GM12878 (cell line): ENCODE data around the gene APOBEC3H. TPM values are rescaled to one million over a fixed set of nuclear protein-coding genes. Genes with fewer than 3 reads are reported as not detected.

Source experiments
- ATAC-seq: fragments of 200-7000 bp; cut with Tn5 transposase; 3 replicates; pipeline ENCODE4 v1.9.1; 2020; ENCODE audit warnings: mild to moderate bottlenecking, moderate library complexity
- BruUV-seq: library from RNA; stranded (reverse); fragments of 400-500 nt; replicated peaks from 2 replicates; lab custom pipeline; 2021; lab: Mats Ljungman, UMichigan
- CTCF ChIA-PET: fragments of 300-600 bp; sonication (Branson Sonifier 250); formaldehyde crosslinking; extraction: SDS; loops from one replicate; lab custom pipeline; 2021; ENCODE audit warnings: inconsistent platforms; lab: Yijun Ruan, JAX
- POLR2A ChIA-PET: fragments of 350-600 bp; formaldehyde crosslinking; extraction: SDS; loops from one replicate; lab custom pipeline; 2021; ENCODE audit warnings: inconsistent platforms; lab: Charles Lee
- RAD21 ChIA-PET: fragments of 300-600 bp; sonication (Branson Sonifier 250); formaldehyde crosslinking; loops from one replicate; lab custom pipeline; 2023; ENCODE audit warnings: antibody characterized with exemption; ENCODE audit not compliant: unreplicated experiment; lab: Charles Lee
- SMC1A ChIA-PET: fragments of 300-600 bp; sonication (Branson Sonifier 250); formaldehyde crosslinking; loops from one replicate; lab custom pipeline; 2023; ENCODE audit not compliant: unreplicated experiment, uncharacterized antibody; lab: Charles Lee
- DNase-seq: peaks from one replicate; pipeline ENCODE4 v3.0.0-alpha.2; 2011; ENCODE audit warnings: low read depth, low spot score
- FAIRE-seq: peaks from 3 replicates; lab custom pipeline; 2011; peaks lifted over from hg19 to GRCh38; lab: Jason Lieb, UNC
- H2AFZ ChIP-seq: 2 replicates; pipeline ENCODE4 v1.6.0; 2011; ENCODE audit warnings: low read depth, low read length, control low read depth; ENCODE audit not compliant: control insufficient read depth
- H3K27ac ChIP-seq: 2 replicates; pipeline ENCODE4 v1.5.1; 2011; ENCODE audit warnings: control low read depth; ENCODE audit not compliant: control insufficient read depth, insufficient read depth
- H3K27me3 ChIP-seq, 2 experiments: replicated peaks in 1 of 2; 2 replicates each; pipeline versions ENCODE4 v1.6.0 to v1.6.1; 2011; ENCODE audit warnings: low read length in 1 of 2; ENCODE audit not compliant: control insufficient read depth in 2 of 2, insufficient read depth in 2 of 2
- H3K36me3 ChIP-seq, 2 experiments: 2 replicates each; pipeline ENCODE4 v1.5.1; 2011; ENCODE audit warnings: low read length in 1 of 2; ENCODE audit not compliant: control insufficient read depth in 2 of 2, insufficient read depth in 2 of 2
- H3K4me1 ChIP-seq: 2 replicates; pipeline ENCODE4 v1.6.1; 2011; ENCODE audit warnings: mild to moderate bottlenecking, low read length, moderate library complexity, mixed read lengths; ENCODE audit not compliant: control insufficient read depth, insufficient read depth
- H3K4me2 ChIP-seq: 2 replicates; pipeline ENCODE4 v1.6.0; 2011; ENCODE audit warnings: control low read depth; ENCODE audit not compliant: control insufficient read depth, insufficient read depth
- H3K4me3 ChIP-seq: fragments of 200-600 bp; sonication (generic); 2 replicates; pipeline ENCODE4 v1.5.1; 2016
- H3K79me2 ChIP-seq: 2 replicates; pipeline ENCODE4 v1.6.0; 2011; ENCODE audit warnings: low read length; ENCODE audit not compliant: control insufficient read depth, insufficient read depth
- H3K9ac ChIP-seq: 2 replicates; pipeline ENCODE4 v1.8.0; 2011; ENCODE audit warnings: low read length, control low read depth, mixed read lengths; ENCODE audit not compliant: control insufficient read depth, insufficient read depth
- H3K9me3 ChIP-seq: replicated peaks from 3 replicates; pipeline ENCODE4 v1.5.1; 2011; ENCODE audit warnings: mild to moderate bottlenecking, low read length; ENCODE audit not compliant: control insufficient read depth, insufficient read depth
- H4K20me1 ChIP-seq: 2 replicates; pipeline ENCODE4 v1.6.0; 2011; ENCODE audit not compliant: control insufficient read depth, insufficient read depth
- CBX5 ChIP-seq: sonication (generic); IDR thresholded peaks from 2 replicates; pipeline ENCODE4 v1.6.1; 2016; ENCODE audit warnings: low read depth, moderate library complexity, mild to moderate bottlenecking, inconsistent platforms
- HDGF ChIP-seq: fragments of 450-650 bp; IDR thresholded peaks from 2 replicates; pipeline ENCODE4 v1.6.1; 2016; ENCODE audit warnings: antibody characterized with exemption
- IRF4 ChIP-seq: IDR thresholded peaks from 2 replicates; pipeline ENCODE4 v1.6.1; 2011; ENCODE audit warnings: low read depth, low read length
- MEF2A ChIP-seq: IDR thresholded peaks from 2 replicates; pipeline ENCODE4 v1.6.1; 2011; ENCODE audit warnings: low read depth, mild to moderate bottlenecking, low read length, moderate library complexity; ENCODE audit not compliant: insufficient read depth
- NR2C2 ChIP-seq: IDR thresholded peaks from 2 replicates; pipeline ENCODE4 v1.6.1; 2011; ENCODE audit warnings: borderline replicate concordance, low read depth; ENCODE audit not compliant: control insufficient read depth, insufficient read length
- PML ChIP-seq: IDR thresholded peaks from 2 replicates; pipeline ENCODE4 v1.6.1; 2012; ENCODE audit warnings: low read length, inconsistent platforms
- POLR2A ChIP-seq: IDR thresholded peaks from 2 replicates; pipeline ENCODE4 v1.6.1; 2011; ENCODE audit warnings: low read depth, mild to moderate bottlenecking, low read length
- RUNX3 ChIP-seq: IDR thresholded peaks from 2 replicates; pipeline ENCODE4 v1.6.1; 2012; ENCODE audit warnings: low read length, inconsistent platforms
- SIN3A ChIP-seq: IDR thresholded peaks from 2 replicates; pipeline ENCODE4 v1.6.1; 2012; ENCODE audit warnings: low read depth, low read length, improper control_type of control experiment
- STAT3 ChIP-seq: IDR thresholded peaks from 2 replicates; pipeline ENCODE4 v1.6.1; 2011; ENCODE audit warnings: low read depth, low read length, improper control_type of control experiment
- TARDBP ChIP-seq: IDR thresholded peaks from 2 replicates; pipeline ENCODE4 v1.6.1; 2016; ENCODE audit warnings: borderline replicate concordance
- ZNF622 ChIP-seq: fragments of 450-650 bp; IDR thresholded peaks from 2 replicates; pipeline ENCODE4 v1.6.1; 2017; ENCODE audit warnings: mild to moderate bottlenecking, inconsistent platforms
- WGBS: methylation state at CpG from one replicate; pipeline ENCODE4 v1.1.6; 2016; ENCODE audit warnings: low lambda C conversion rate; ENCODE audit not compliant: insufficient replicate concordance, insufficient coverage; ENCODE audit errors: missing lambda C conversion rate; 5-methylcytosine and 5-hydroxymethylcytosine counted together
- in situ Hi-C: fragments of 300-500 bp; cut with MboI; formaldehyde crosslinking; loops from 9 replicates; pipeline ENCODE4 v1.14.3; 2018; ENCODE audit warnings: mixed read lengths
- intact Hi-C: fragments of 100-400 bp; cut with micrococcal nuclease; formaldehyde crosslinking; loops from one replicate; pipeline ENCODE4 v1.14.2; 2022; ENCODE audit not compliant: unreplicated experiment
- polyA plus RNA-seq, 11 experiments: library from polyadenylated mRNA; depleted of rRNA in 4 of 11; unstranded in 6 of 11; stranded (reverse) in 5 of 11; fragments of >200 nt; fragmentation: Nextera tagmentation in 4 of 11; fragmentation: Illumina TruSeq in 1 of 11; extraction: Ambion mirVana in 4 of 11; extraction: Trizol in 1 of 11; gene quantifications; 1 replicate in 1 of 11; 2 replicates in 10 of 11; pipeline versions ENCODE4 v1.2.1 to v1.2.3, GENCODE V29; 2011 to 2016; ENCODE audit warnings: inconsistent platforms in 2 of 11, missing spikeins in 2 of 11, low read depth in 1 of 11
- total RNA-seq, 4 experiments: library from RNA; depleted of rRNA in 3 of 4; stranded (reverse); fragments of >200 nt in 3 of 4; fragmentation: Illumina TruSeq in 1 of 4; extraction: Trizol in 1 of 4; gene quantifications; 2 replicates each; pipeline versions ENCODE4 v1.2.1 to v1.2.3, GENCODE V29; 2013 to 2021
- TF ChIP-seq, protein P1 (sequence below): fragments of 450-650 bp; IDR thresholded peaks from 2 replicates; pipeline ENCODE4 v1.6.1; 2017; ENCODE audit warnings: mild to moderate bottlenecking, moderate library complexity
- TF ChIP-seq, protein P2 (sequence below): fragments of 450-650 bp; IDR thresholded peaks from 2 replicates; pipeline ENCODE4 v1.6.1; 2016; ENCODE audit warnings: mild to moderate bottlenecking
- TF ChIP-seq, protein P3 (sequence below): IDR thresholded peaks from 2 replicates; pipeline ENCODE4 v1.6.1; 2011; ENCODE audit warnings: low read depth, low read length, improper control_type of control experiment, borderline replicate concordance

Gene APOBEC3H
- total and polyA plus RNA-seq, 10 of the 15 experiments (the other 5 are each of a cell fraction or from before 2014, with no cell fraction given): 7.5 to 23.0 (median 14.8) TPM

DNA sequence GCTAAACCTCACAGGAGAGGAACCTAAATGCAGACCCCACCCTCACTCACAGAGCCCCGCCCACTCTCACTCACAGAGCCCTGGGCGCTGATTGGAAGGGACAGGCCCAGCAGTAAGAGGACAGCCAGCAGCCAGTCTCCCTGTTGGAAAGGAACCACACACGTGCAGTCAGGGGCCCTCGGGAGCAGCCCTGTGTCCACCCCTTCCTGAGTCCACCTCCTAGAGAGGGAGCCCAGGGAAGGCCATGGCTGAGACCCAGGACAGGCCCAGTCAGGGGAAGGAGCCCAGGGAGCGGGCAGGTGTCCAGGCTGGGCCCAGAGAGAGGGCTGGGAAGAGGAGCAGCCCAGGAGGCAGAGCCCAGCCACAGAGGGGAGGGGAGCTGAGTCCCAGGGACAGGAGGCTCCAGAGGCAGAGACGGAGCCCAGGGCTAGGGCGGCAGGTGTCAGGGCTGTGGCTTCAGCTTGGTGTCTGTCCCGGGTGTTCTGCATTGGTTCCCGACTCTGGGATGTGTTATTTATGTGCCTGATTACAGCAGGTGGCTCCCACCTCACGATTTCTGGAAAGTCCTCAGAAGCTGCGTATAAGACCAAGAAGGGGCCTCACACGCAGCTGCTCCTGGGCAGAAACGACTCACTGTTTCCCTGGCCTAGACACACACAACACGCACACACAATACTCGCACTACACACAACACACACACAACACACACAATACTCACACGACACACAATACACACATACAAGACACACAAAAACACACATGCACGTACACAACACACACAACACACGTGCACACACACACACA lies 9.0 kb upstream of the APOBEC3H start:
- no peak for ATAC-seq
- WGBS: 60% methylated on average over 13 of the region's 18 CpGs
- Histone ChIP-seq H3K9me3 (no peaks in the 10 kb centered on the region), H3K36me3 (peaks cover 1 to 6% of the 10 kb centered on the region in 2 experiments; a peak in 2 of 4 replicates), H3K79me2 (no peaks in the 10 kb centered on the region), H3K9ac (no peak overlapping the region), H2AFZ (no peak overlapping the region), H3K4me2 (no peak overlapping the region), H3K4me1 (peaks cover 30% of the 10 kb centered on the region), H3K27me3 (no peaks in the 10 kb centered on the region), H3K27ac (no peak overlapping the region), H4K20me1 (no peaks in the 10 kb centered on the region), H3K4me3 (no peak overlapping the region)
- ChIA-PET RAD21 (no interaction called here), SMC1A (interaction anchor here (1.1 kb wide), 1 partner anchor 23 kb away, joined by 3 read pairs; no protein-coding TSS in a partner anchor), POLR2A (interaction anchor here (1.0 kb wide), 1 partner anchor 11 kb away, joined by 6 read pairs; no protein-coding TSS in a partner anchor), CTCF (interaction anchor here (1.0 kb wide), 1 partner anchor 11 kb away, joined by 4 read pairs; no protein-coding TSS in a partner anchor)
- in situ Hi-C loops (no loop called here), intact Hi-C loops (no loop called here)
- no peak for DNase-seq
- FAIRE-seq: no peak
- BruUV-seq: no TSS peak
- TF ChIP-seq NR2C2: no peak
- TF ChIP-seq, protein P1, sequence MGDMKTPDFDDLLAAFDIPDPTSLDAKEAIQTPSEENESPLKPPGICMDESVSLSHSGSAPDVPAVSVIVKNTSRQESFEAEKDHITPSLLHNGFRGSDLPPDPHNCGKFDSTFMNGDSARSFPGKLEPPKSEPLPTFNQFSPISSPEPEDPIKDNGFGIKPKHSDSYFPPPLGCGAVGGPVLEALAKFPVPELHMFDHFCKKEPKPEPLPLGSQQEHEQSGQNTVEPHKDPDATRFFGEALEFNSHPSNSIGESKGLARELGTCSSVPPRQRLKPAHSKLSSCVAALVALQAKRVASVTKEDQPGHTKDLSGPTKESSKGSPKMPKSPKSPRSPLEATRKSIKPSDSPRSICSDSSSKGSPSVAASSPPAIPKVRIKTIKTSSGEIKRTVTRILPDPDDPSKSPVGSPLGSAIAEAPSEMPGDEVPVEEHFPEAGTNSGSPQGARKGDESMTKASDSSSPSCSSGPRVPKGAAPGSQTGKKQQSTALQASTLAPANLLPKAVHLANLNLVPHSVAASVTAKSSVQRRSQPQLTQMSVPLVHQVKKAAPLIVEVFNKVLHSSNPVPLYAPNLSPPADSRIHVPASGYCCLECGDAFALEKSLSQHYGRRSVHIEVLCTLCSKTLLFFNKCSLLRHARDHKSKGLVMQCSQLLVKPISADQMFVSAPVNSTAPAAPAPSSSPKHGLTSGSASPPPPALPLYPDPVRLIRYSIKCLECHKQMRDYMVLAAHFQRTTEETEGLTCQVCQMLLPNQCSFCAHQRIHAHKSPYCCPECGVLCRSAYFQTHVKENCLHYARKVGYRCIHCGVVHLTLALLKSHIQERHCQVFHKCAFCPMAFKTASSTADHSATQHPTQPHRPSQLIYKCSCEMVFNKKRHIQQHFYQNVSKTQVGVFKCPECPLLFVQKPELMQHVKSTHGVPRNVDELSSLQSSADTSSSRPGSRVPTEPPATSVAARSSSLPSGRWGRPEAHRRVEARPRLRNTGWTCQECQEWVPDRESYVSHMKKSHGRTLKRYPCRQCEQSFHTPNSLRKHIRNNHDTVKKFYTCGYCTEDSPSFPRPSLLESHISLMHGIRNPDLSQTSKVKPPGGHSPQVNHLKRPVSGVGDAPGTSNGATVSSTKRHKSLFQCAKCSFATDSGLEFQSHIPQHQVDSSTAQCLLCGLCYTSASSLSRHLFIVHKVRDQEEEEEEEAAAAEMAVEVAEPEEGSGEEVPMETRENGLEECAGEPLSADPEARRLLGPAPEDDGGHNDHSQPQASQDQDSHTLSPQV: no peak
- TF ChIP-seq, protein P2, sequence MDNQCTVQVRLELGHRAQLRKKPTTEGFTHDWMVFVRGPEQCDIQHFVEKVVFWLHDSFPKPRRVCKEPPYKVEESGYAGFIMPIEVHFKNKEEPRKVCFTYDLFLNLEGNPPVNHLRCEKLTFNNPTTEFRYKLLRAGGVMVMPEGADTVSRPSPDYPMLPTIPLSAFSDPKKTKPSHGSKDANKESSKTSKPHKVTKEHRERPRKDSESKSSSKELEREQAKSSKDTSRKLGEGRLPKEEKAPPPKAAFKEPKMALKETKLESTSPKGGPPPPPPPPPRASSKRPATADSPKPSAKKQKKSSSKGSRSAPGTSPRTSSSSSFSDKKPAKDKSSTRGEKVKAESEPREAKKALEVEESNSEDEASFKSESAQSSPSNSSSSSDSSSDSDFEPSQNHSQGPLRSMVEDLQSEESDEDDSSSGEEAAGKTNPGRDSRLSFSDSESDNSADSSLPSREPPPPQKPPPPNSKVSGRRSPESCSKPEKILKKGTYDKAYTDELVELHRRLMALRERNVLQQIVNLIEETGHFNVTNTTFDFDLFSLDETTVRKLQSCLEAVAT: peak; percentile 64; the same call in 1 of the 2 replicates
- no peak for TF ChIP-seq ZNF622
- TF ChIP-seq IRF4: 0 out of 2 replicates have a peak, but pooled peaks have one; percentile 15
- TF ChIP-seq CBX5: no peak
- TF ChIP-seq STAT3: no peak
- TF ChIP-seq POLR2A: peak; percentile 53; the same call in 1 of the 2 replicates
- no peak for TF ChIP-seq PML
- TF ChIP-seq HDGF: peak; percentile 82; the same call in 1 of the 2 replicates
- TF ChIP-seq, protein P3, sequence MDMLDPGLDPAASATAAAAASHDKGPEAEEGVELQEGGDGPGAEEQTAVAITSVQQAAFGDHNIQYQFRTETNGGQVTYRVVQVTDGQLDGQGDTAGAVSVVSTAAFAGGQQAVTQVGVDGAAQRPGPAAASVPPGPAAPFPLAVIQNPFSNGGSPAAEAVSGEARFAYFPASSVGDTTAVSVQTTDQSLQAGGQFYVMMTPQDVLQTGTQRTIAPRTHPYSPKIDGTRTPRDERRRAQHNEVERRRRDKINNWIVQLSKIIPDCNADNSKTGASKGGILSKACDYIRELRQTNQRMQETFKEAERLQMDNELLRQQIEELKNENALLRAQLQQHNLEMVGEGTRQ: no peak
- no peak for TF ChIP-seq RUNX3
- TF ChIP-seq TARDBP: no peak
- no peak for TF ChIP-seq SIN3A
- no peak for TF ChIP-seq MEF2A
